Measurements from ENCODE around the gene JPH4. TPM values are rescaled to one million over a fixed set of nuclear protein-coding genes. Genes with fewer than 3 reads are reported as not detected.
"Not testable (repeated sequence)": the region's sequence is repeated elsewhere in the genome, so short reads cannot be mapped to it uniquely, and the experiment has no call there.

Gene JPH4
- total RNA-seq, 1 donor from 2014 or later = 0.19 TPM

DNA sequence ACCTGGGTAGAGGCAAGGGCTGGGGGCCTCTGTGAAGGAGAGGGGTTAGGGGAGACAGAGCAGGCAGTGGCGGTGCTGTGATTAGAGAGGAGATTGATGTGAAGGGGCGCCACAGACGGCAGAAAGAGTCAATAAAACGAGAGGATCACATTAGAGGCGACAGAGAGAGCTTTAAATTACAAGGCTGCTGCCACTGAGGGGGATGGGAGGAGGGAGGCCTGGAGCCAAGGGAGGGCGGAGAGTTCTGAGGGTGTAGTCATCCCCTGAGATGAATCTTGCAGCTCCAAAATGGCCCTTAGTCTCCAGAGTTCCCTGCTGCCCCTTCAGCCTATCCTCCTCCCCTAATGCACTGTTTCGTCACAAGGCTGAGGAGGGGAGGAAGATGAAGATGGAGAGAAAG lies 39.8 kb downstream of the JPH4 start:
- no peaks in the 10 kb centered on the region for H3K4me1 ChIP-seq
- H3K4me3 ChIP-seq = no peak overlapping the region
- intact Hi-C loops (cut with micrococcal nuclease) = no loop called here
- no peaks in the 10 kb centered on the region for H3K27me3 ChIP-seq (ENCODE audit: low read depth)
- H3K36me3 ChIP-seq = no peaks in the 10 kb centered on the region
- H3K27ac ChIP-seq (replicated peaks) = peak overlapping the region; percentile 7
- peak; percentile 46 for DNase-seq
- TF ChIP-seq, protein P1, sequence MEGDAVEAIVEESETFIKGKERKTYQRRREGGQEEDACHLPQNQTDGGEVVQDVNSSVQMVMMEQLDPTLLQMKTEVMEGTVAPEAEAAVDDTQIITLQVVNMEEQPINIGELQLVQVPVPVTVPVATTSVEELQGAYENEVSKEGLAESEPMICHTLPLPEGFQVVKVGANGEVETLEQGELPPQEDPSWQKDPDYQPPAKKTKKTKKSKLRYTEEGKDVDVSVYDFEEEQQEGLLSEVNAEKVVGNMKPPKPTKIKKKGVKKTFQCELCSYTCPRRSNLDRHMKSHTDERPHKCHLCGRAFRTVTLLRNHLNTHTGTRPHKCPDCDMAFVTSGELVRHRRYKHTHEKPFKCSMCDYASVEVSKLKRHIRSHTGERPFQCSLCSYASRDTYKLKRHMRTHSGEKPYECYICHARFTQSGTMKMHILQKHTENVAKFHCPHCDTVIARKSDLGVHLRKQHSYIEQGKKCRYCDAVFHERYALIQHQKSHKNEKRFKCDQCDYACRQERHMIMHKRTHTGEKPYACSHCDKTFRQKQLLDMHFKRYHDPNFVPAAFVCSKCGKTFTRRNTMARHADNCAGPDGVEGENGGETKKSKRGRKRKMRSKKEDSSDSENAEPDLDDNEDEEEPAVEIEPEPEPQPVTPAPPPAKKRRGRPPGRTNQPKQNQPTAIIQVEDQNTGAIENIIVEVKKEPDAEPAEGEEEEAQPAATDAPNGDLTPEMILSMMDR (IDR thresholded peaks at IDR 0.05; ENCODE audit: borderline replicate concordance) = no peak
- no peaks in the 10 kb centered on the region for H3K9me3 ChIP-seq (replicated peaks)

DNA sequence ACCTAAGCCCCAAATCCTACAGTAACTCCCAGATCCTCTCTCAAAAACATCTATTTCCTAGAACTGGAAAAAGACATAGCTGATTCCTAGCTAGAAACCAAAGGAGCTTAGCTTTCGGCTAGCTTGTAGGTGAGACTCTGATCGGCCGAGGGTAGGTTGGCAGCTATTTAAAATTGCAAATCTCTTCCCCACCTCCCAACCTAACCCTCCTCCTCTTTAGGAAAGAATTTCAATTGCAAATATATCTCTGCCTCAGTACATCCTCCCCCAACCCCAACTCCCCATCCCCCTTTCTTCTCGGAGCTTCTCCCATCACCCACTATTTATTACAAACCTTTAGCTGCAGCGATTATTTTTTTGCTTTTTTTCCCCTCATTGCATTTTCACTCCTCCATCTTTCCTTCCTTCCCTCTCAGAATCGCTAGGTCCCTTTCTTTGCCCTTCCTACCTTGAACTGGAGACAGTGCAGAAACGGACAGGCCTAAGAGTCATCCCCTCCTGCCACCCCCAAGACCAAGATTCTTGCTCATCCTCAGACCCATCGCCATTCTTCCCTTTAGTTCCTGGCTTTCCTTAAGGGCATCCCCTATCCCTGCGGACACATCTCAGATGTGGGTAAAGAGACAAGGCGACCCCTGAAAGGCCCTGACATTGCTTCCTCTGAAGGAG lies 40.4 kb downstream of the JPH4 start:
- H3K27me3 ChIP-seq (ENCODE audit: low read depth) = no peaks in the 10 kb centered on the region
- H3K4me3 ChIP-seq = no peak overlapping the region
- DNase-seq = no peak
- H3K36me3 ChIP-seq = no peaks in the 10 kb centered on the region
- intact Hi-C loops (cut with micrococcal nuclease) = no loop called here
- TF ChIP-seq, protein P1 (IDR thresholded peaks at IDR 0.05; ENCODE audit: borderline replicate concordance) = no peak
- H3K27ac ChIP-seq (replicated peaks) = peak overlapping the region; percentile 7
- H3K9me3 ChIP-seq (replicated peaks) = no peaks in the 10 kb centered on the region
- H3K4me1 ChIP-seq = no peaks in the 10 kb centered on the region

DNA sequence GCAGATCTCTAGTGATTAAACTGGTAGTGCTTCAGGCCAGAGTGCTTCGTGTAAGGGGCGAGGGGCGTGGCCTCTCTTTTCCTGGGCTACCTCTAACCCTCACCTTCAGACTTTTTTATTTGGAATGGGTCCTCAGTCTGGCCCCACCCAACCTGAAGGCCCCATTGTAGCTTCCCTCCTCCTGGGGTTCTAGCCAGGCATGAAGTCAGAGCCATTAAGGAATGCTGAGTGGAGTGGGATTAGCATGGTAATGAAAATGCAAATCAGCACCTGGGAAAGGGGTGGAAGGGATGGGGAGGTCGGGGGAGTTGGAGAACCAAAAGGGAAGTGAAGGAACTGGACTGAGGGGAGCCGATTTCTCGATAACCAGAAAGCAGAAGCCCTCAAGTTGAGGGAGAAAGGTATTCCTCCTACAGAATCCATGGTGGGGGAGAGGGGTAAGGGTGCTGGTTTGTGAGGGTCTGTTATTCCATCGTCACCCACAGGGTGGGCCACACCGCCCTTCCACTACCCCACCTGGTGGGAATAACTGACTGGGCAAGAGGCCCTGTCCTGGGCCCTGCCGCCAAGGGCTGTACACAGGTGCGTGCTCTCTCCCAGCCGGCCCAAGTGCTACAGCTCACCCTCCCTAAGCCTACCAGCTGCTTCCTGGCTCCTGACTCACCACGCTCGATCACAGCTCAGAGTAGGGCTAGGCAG lies 41.1 kb downstream of the JPH4 start:
- no peak overlapping the region for H3K4me3 ChIP-seq
- H3K4me1 ChIP-seq = no peaks in the 10 kb centered on the region
- H3K27ac ChIP-seq (replicated peaks) = no peak overlapping the region
- H3K9me3 ChIP-seq (replicated peaks) = no peaks in the 10 kb centered on the region
- no peaks in the 10 kb centered on the region for H3K27me3 ChIP-seq (ENCODE audit: low read depth)
- TF ChIP-seq, protein P1 (IDR thresholded peaks at IDR 0.05; ENCODE audit: borderline replicate concordance) = no peak
- H3K36me3 ChIP-seq = no peaks in the 10 kb centered on the region
- DNase-seq = no peak
- intact Hi-C loops (cut with micrococcal nuclease) = no loop called here

DNA sequence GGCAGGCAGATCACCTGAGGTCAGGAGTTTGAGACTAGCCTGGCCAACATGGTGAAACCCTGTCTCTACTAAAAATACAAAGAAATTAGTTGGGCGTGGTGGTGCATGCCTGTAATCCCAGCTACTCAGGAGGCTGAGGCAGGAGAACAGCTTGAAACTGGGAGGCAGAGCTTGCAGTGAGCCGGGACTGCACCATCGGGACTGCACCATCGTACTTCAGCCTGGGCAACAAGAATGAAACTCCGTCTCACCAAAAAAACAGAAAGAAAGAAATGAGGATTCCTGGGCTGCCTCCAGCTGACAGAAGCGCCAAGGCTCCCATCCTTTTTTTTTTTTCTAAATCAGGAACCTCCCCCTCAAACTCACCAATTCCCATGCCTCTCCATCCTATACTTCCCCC lies 41.7 kb downstream of the JPH4 start:
- H3K9me3 ChIP-seq (replicated peaks); H3K27me3 ChIP-seq (ENCODE audit: low read depth); H3K4me3 ChIP-seq; DNase-seq; intact Hi-C loops (cut with micrococcal nuclease); H3K36me3 ChIP-seq; H3K4me1 ChIP-seq; H3K27ac ChIP-seq (replicated peaks): not testable (repeated sequence)

DNA sequence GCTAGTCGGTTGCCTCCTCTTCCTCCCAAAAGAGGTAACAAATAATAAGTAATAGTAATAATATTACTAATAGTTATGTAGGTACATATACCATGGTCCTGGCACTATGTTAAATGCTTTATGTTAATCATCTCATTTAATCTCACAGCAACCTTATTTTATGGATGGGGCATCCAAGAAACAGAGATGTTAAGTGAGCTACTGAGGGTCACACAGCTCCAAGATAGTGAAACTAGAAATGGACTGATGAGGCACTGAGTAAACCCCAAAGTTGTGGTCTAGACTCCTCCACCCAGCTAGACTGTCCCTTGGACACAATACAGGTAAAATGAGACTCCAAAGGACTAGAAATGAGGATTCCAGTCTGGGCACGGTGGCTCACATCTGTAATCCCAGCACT lies 42.1 kb downstream of the JPH4 start:
- TF ChIP-seq, protein P1 (IDR thresholded peaks at IDR 0.05; ENCODE audit: borderline replicate concordance) = no peak
- no peak for DNase-seq
- no peaks in the 10 kb centered on the region for H3K4me1 ChIP-seq
- no peak overlapping the region for H3K4me3 ChIP-seq
- H3K36me3 ChIP-seq = no peaks in the 10 kb centered on the region
- no peaks in the 10 kb centered on the region for H3K27me3 ChIP-seq (ENCODE audit: low read depth)
- H3K27ac ChIP-seq (replicated peaks) = no peak overlapping the region
- intact Hi-C loops (cut with micrococcal nuclease) = no loop called here
- H3K9me3 ChIP-seq (replicated peaks) = no peaks in the 10 kb centered on the region

DNA sequence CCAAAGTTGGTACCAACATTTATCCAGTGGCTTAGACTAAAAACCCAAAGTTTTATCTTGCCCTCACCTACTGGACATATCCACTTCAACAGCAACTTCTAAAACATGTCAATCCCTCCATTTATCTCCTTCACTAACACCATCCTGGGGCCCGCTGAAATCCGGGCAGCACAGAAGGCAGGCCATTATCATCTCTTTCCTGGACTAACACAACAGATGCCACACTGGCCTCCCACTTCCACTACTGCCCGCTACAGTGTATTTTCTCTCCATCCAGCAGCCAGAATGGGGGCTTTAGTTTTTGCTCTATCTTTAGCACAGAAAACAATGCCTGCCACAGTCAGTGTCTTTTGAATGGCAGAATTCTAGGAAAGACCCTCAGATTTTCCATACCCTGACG lies 42.6 kb downstream of the JPH4 start:
- Histone ChIP-seq H3K27ac (replicated peaks) (no peak overlapping the region), H3K4me3 (no peak overlapping the region), H3K27me3 (ENCODE audit: low read depth) (no peaks in the 10 kb centered on the region), H3K36me3 (no peaks in the 10 kb centered on the region), H3K9me3 (replicated peaks) (no peaks in the 10 kb centered on the region), H3K4me1 (peaks cover 2% of the 10 kb centered on the region)
- intact Hi-C loops (cut with micrococcal nuclease) = no loop called here
- TF ChIP-seq, protein P1 (IDR thresholded peaks at IDR 0.05; ENCODE audit: borderline replicate concordance) = no peak
- no peak for DNase-seq
